ENCODE data around the gene BTBD18.

BTBD18 gene

GRCh38 chr11:57788703-57789088, 37.1 kb upstream of the BTBD18 start:
- Histone ChIP-seq H3K27me3 (ENCODE audit: control insufficient read depth in 2 of 2, insufficient read depth in 2 of 2, low read length in 2 of 2) (no peaks in the 10 kb centered on the region), H3K9ac (ENCODE audit: low read depth in 1 of 2, low read length in 2 of 2) (no peak overlapping the region), H3K9me3 (ENCODE audit: control insufficient read depth in 2 of 2, low read length in 2 of 2) (no peaks in the 10 kb centered on the region), H3K36me3 (ENCODE audit: control insufficient read depth in 2 of 2, insufficient read depth in 2 of 2, low read length in 2 of 2) (peaks cover 2 to 6% of the 10 kb centered on the region in 2 donors), H3K4me3 (ENCODE audit: low read length in 2 of 2) (peak overlapping the region in 1 of 2 donors; percentile 10), H3K4me1 (ENCODE audit: control insufficient read depth in 2 of 2, insufficient read depth in 2 of 2, low read length in 2 of 2) (peaks cover 63 to 86% of the 10 kb centered on the region in 2 donors), H3K27ac (ENCODE audit: low read depth in 2 of 2, low read length in 2 of 2) (peak overlapping the region; percentile 54 to 73)

- Histone ChIP-seq H3K4me3 (ENCODE audit: low read length in 2 of 2) (peak overlapping the region in 1 of 2 donors; percentile 9), H3K9ac (ENCODE audit: low read depth in 1 of 2, low read length in 2 of 2) (no peak overlapping the region), H3K4me1 (ENCODE audit: control insufficient read depth in 2 of 2, insufficient read depth in 2 of 2, low read length in 2 of 2) (peaks cover 58 to 81% of the 10 kb centered on the region in 2 donors), H3K27me3 (ENCODE audit: control insufficient read depth in 2 of 2, insufficient read depth in 2 of 2, low read length in 2 of 2) (no peaks in the 10 kb centered on the region), H3K36me3 (ENCODE audit: control insufficient read depth in 2 of 2, insufficient read depth in 2 of 2, low read length in 2 of 2) (peaks cover 2 to 6% of the 10 kb centered on the region in 2 donors), H3K9me3 (ENCODE audit: control insufficient read depth in 2 of 2, low read length in 2 of 2) (no peaks in the 10 kb centered on the region), H3K27ac (ENCODE audit: low read depth in 2 of 2, low read length in 2 of 2) (peak overlapping the region; percentile 54 to 73)
Measured at GRCh38 chr11:57787920-57788702, 36.5 kb upstream of the BTBD18 start.

- Histone ChIP-seq H3K4me3 (ENCODE audit: low read length in 2 of 2) (no peak overlapping the region), H3K9me3 (ENCODE audit: control insufficient read depth in 2 of 2, low read length in 2 of 2) (no peaks in the 10 kb centered on the region), H3K27ac (ENCODE audit: low read depth in 2 of 2, low read length in 2 of 2) (peak overlapping the region; percentile 54 to 73), H3K4me1 (ENCODE audit: control insufficient read depth in 2 of 2, insufficient read depth in 2 of 2, low read length in 2 of 2) (peaks cover 63 to 81% of the 10 kb centered on the region in 2 donors), H3K27me3 (ENCODE audit: control insufficient read depth in 2 of 2, insufficient read depth in 2 of 2, low read length in 2 of 2) (no peaks in the 10 kb centered on the region), H3K9ac (ENCODE audit: low read depth in 1 of 2, low read length in 2 of 2) (peak overlapping the region in 1 of 2 donors; percentile 21), H3K36me3 (ENCODE audit: control insufficient read depth in 2 of 2, insufficient read depth in 2 of 2, low read length in 2 of 2) (peaks cover 1 to 6% of the 10 kb centered on the region in 2 donors)
Measured at GRCh38 chr11:57787006-57787604, 35.5 kb upstream of the BTBD18 start.

- H3K9me3 ChIP-seq (ENCODE audit: control insufficient read depth in 2 of 2, low read length in 2 of 2): no peaks in the 10 kb centered on the region
- H3K36me3 ChIP-seq (ENCODE audit: control insufficient read depth in 2 of 2, insufficient read depth in 2 of 2, low read length in 2 of 2): peaks cover 0 to 1% of the 10 kb centered on the region in 2 donors
- no peak overlapping the region for H3K4me3 ChIP-seq (ENCODE audit: low read length in 2 of 2)
- no peaks in the 10 kb centered on the region for H3K27me3 ChIP-seq (ENCODE audit: control insufficient read depth in 2 of 2, insufficient read depth in 2 of 2, low read length in 2 of 2)
- peak overlapping the region; percentile 54 to 73 for H3K27ac ChIP-seq (ENCODE audit: low read depth in 2 of 2, low read length in 2 of 2)
- H3K4me1 ChIP-seq (ENCODE audit: control insufficient read depth in 2 of 2, insufficient read depth in 2 of 2, low read length in 2 of 2): peaks cover 63 to 82% of the 10 kb centered on the region in 2 donors
- peak overlapping the region in 1 of 2 donors; percentile 21 for H3K9ac ChIP-seq (ENCODE audit: low read depth in 1 of 2, low read length in 2 of 2)
Measured at GRCh38 chr11:57786436-57786835, 34.8 kb upstream of the BTBD18 start.

GRCh38 chr11:57785072-57785471, 33.5 kb upstream of the BTBD18 start:
- H3K9ac ChIP-seq (ENCODE audit: low read depth in 1 of 2, low read length in 2 of 2): no peak overlapping the region
- no peaks in the 10 kb centered on the region for H3K36me3 ChIP-seq (ENCODE audit: control insufficient read depth in 2 of 2, insufficient read depth in 2 of 2, low read length in 2 of 2)
- peaks cover 65 to 91% of the 10 kb centered on the region in 2 donors for H3K4me1 ChIP-seq (ENCODE audit: control insufficient read depth in 2 of 2, insufficient read depth in 2 of 2, low read length in 2 of 2)
- H3K27me3 ChIP-seq (ENCODE audit: control insufficient read depth in 2 of 2, insufficient read depth in 2 of 2, low read length in 2 of 2): no peaks in the 10 kb centered on the region
- H3K27ac ChIP-seq (ENCODE audit: low read depth in 2 of 2, low read length in 2 of 2): peak overlapping the region; percentile 1 to 43
- no peaks in the 10 kb centered on the region for H3K9me3 ChIP-seq (ENCODE audit: control insufficient read depth in 2 of 2, low read length in 2 of 2)
- H3K4me3 ChIP-seq (ENCODE audit: low read length in 2 of 2): no peak overlapping the region

- H3K4me1 ChIP-seq (ENCODE audit: control insufficient read depth in 2 of 2, insufficient read depth in 2 of 2, low read length in 2 of 2): peaks cover 66 to 92% of the 10 kb centered on the region in 2 donors
- H3K27me3 ChIP-seq (ENCODE audit: control insufficient read depth in 2 of 2, insufficient read depth in 2 of 2, low read length in 2 of 2): no peaks in the 10 kb centered on the region
- peak overlapping the region; percentile 9 to 63 for H3K9ac ChIP-seq (ENCODE audit: low read depth in 1 of 2, low read length in 2 of 2)
- no peaks in the 10 kb centered on the region for H3K9me3 ChIP-seq (ENCODE audit: control insufficient read depth in 2 of 2, low read length in 2 of 2)
- H3K4me3 ChIP-seq (ENCODE audit: low read length in 2 of 2): peak overlapping the region in 1 of 2 donors; percentile 7
- H3K36me3 ChIP-seq (ENCODE audit: control insufficient read depth in 2 of 2, insufficient read depth in 2 of 2, low read length in 2 of 2): no peaks in the 10 kb centered on the region
- H3K27ac ChIP-seq (ENCODE audit: low read depth in 2 of 2, low read length in 2 of 2): peak overlapping the region; percentile 94 to 95
Measured at GRCh38 chr11:57781529-57781943, 29.9 kb upstream of the BTBD18 start.

GRCh38 chr11:57779276-57779675, 27.7 kb upstream of the BTBD18 start:
- H3K36me3 ChIP-seq (ENCODE audit: control insufficient read depth in 2 of 2, insufficient read depth in 2 of 2, low read length in 2 of 2): no peaks in the 10 kb centered on the region
- H3K27me3 ChIP-seq (ENCODE audit: control insufficient read depth in 2 of 2, insufficient read depth in 2 of 2, low read length in 2 of 2): no peaks in the 10 kb centered on the region
- peak overlapping the region; percentile 74 to 76 for H3K9ac ChIP-seq (ENCODE audit: low read depth in 1 of 2, low read length in 2 of 2)
- peak overlapping the region; percentile 94 to 95 for H3K27ac ChIP-seq (ENCODE audit: low read depth in 2 of 2, low read length in 2 of 2)
- H3K4me3 ChIP-seq (ENCODE audit: low read length in 2 of 2): peak overlapping the region; percentile 50 to 60
- no peaks in the 10 kb centered on the region for H3K9me3 ChIP-seq (ENCODE audit: control insufficient read depth in 2 of 2, low read length in 2 of 2)
- H3K4me1 ChIP-seq (ENCODE audit: control insufficient read depth in 2 of 2, insufficient read depth in 2 of 2, low read length in 2 of 2): peaks cover 69 to 91% of the 10 kb centered on the region in 2 donors

- H3K4me3 ChIP-seq (ENCODE audit: low read length in 2 of 2): peak overlapping the region; percentile 50 to 60
- no peaks in the 10 kb centered on the region for H3K36me3 ChIP-seq (ENCODE audit: control insufficient read depth in 2 of 2, insufficient read depth in 2 of 2, low read length in 2 of 2)
- H3K27me3 ChIP-seq (ENCODE audit: control insufficient read depth in 2 of 2, insufficient read depth in 2 of 2, low read length in 2 of 2): no peaks in the 10 kb centered on the region
- no peaks in the 10 kb centered on the region for H3K9me3 ChIP-seq (ENCODE audit: control insufficient read depth in 2 of 2, low read length in 2 of 2)
- peak overlapping the region; percentile 74 to 76 for H3K9ac ChIP-seq (ENCODE audit: low read depth in 1 of 2, low read length in 2 of 2)
- H3K4me1 ChIP-seq (ENCODE audit: control insufficient read depth in 2 of 2, insufficient read depth in 2 of 2, low read length in 2 of 2): peaks cover 73 to 89% of the 10 kb centered on the region in 2 donors
- H3K27ac ChIP-seq (ENCODE audit: low read depth in 2 of 2, low read length in 2 of 2): peak overlapping the region; percentile 94 to 95
Measured at GRCh38 chr11:57778318-57779037, 26.9 kb upstream of the BTBD18 start.

- H3K9ac ChIP-seq (ENCODE audit: low read depth in 1 of 2, low read length in 2 of 2): peak overlapping the region; percentile 74 to 76
- peak overlapping the region; percentile 50 to 60 for H3K4me3 ChIP-seq (ENCODE audit: low read length in 2 of 2)
- H3K4me1 ChIP-seq (ENCODE audit: control insufficient read depth in 2 of 2, insufficient read depth in 2 of 2, low read length in 2 of 2): peaks cover 71 to 88% of the 10 kb centered on the region in 2 donors
Measured at GRCh38 chr11:57777969-57778317, 26.3 kb upstream of the BTBD18 start.

More at GRCh38 chr11:57777969-57778317, 26.3 kb upstream of the BTBD18 start:
- peak overlapping the region; percentile 94 to 95 for H3K27ac ChIP-seq (ENCODE audit: low read depth in 2 of 2, low read length in 2 of 2)
- no peaks in the 10 kb centered on the region for H3K36me3 ChIP-seq (ENCODE audit: control insufficient read depth in 2 of 2, insufficient read depth in 2 of 2, low read length in 2 of 2)
- H3K9me3 ChIP-seq (ENCODE audit: control insufficient read depth in 2 of 2, low read length in 2 of 2): no peaks in the 10 kb centered on the region
- no peaks in the 10 kb centered on the region for H3K27me3 ChIP-seq (ENCODE audit: control insufficient read depth in 2 of 2, insufficient read depth in 2 of 2, low read length in 2 of 2)

Data from mucosa of rectum (tissue), 2 donors.